Measurements from ENCODE around the gene KCND3.
A peak's percentile ranks its signal among the peaks of the same experiment; 100 is the strongest.

Gene KCND3

GRCh38 chr1:111989531-111990025 is at the start of gene KCND3:
TSS of gene KCND3 (minus strand) at chr1:111989668.
- Histone ChIP-seq H3K4me3 (peak within 1 kb of the TSS; percentile 67 to 85), H3K27ac (peak within 1 kb of the TSS; percentile 74 to 79), H3K9me3 (no peaks in the 10 kb centered on the region), H3K27me3 (no peaks in the 10 kb centered on the region), H3K4me1 (peaks cover 0 to 43% (median 24%) of the 10 kb centered on the region in 4 donors), H3K36me3 (no peaks in the 10 kb centered on the region)
- intact Hi-C loops (cut with DNase I; ENCODE audit: low total_unique reads), result loop anchor here (10.0 kb wide), 2 partner anchors 85 to 195 kb away; no protein-coding TSS in a partner anchor
- no peak for DNase-seq
- no peak for TF ChIP-seq CTCF (IDR thresholded peaks at IDR 0.05)

DNA sequence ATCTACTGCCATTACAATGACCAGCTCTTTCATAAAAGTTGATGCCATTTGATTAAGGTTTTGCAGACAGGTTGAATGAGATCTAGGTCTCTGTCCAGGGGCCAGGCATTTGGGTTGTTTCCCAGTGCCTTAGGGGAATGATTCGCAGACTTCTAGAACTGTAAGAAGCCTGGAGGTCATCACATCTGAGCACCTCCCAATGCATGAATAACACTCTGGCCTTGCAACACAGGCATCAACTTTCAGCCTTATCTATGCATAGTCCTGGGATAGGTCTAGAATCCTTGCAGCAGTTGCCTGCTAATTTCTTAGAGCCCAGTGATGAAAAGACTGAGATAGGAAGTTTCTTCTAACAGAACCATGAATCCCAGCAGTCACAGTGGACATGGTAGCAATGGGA is 44.8 kb upstream of the KCND3 start:
- Histone ChIP-seq H3K27ac (no peak overlapping the region), H3K4me1 (no peaks in the 10 kb centered on the region), H3K27me3 (peaks cover 0 to 3% of the 10 kb centered on the region in 2 donors), H3K36me3 (no peaks in the 10 kb centered on the region), H3K4me3 (no peak overlapping the region), H3K9me3 (no peaks in the 10 kb centered on the region)
- intact Hi-C loops (cut with DNase I; ENCODE audit: low total_unique reads), result no loop called here
- no peak for TF ChIP-seq CTCF (IDR thresholded peaks at IDR 0.05)
- no peak for DNase-seq

DNA sequence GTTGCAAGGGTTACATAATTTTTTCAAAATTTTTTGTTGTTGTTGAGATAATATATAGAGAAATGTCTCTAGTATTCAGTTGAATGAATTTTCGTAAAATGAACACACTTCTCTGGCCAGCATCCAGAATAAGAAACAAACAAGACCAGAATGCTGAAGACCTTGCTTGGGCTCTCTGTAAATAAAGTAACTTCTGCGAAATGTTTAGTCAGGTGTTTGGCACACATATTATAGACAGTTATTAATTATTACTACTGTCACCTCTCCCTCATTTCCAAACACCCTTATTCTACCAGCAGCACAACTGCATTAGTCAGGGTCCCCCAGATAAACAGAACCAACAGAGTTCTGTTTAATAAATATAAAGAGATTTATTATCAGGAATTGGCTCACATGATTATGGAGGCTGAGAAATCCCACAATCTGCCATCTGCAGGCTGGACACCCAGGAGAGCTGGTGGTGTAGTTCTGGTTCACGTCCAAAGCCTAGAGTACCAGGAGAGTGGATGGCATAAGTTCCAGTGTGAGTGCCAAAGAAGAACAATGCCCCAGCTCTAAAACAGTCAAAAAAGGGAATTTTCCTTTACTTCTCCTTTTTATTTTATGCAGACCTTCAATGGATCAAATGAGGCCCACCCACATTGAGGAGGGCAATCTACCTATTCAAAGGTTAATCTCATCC is 44.1 kb upstream of the KCND3 start:
- intact Hi-C loops (cut with DNase I; ENCODE audit: low total_unique reads), result no loop called here
- Histone ChIP-seq H3K4me1 (no peaks in the 10 kb centered on the region), H3K27ac (no peak overlapping the region), H3K9me3 (no peaks in the 10 kb centered on the region), H3K36me3 (no peaks in the 10 kb centered on the region), H3K27me3 (peaks cover 0 to 5% of the 10 kb centered on the region in 2 donors), H3K4me3 (no peak overlapping the region)
- no peak for TF ChIP-seq CTCF (IDR thresholded peaks at IDR 0.05)
- DNase-seq, result no peak

DNA sequence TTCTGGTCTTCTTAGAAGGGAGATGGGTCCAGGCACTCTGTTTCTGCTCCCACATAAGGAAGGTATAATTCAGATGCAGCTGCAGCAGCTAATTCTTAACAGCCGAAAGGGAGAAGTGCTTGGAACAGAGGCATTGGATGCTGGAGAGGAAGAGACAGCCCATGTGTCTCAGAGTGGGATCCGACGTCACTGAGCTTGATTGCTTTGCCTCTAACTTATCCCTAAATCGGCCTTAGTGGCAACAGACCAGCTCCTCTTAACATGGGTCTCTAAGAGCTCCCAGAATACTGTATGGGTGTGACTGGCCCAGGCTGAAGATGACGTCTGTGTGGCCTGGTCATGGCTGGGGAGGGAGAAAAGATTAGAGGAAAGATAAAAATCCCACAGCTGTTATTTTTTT is 40.7 kb upstream of the KCND3 start:
- intact Hi-C loops (cut with DNase I; ENCODE audit: low total_unique reads), result no loop called here
- no peak overlapping the region for H3K27ac ChIP-seq
- H3K27me3 ChIP-seq, result peaks cover 0 to 6% of the 10 kb centered on the region in 2 donors
- H3K36me3 ChIP-seq, result no peaks in the 10 kb centered on the region
- no peak for DNase-seq
- TF ChIP-seq CTCF (IDR thresholded peaks at IDR 0.05), result no peak
- no peak overlapping the region for H3K4me3 ChIP-seq
- no peaks in the 10 kb centered on the region for H3K9me3 ChIP-seq
- H3K4me1 ChIP-seq, result no peaks in the 10 kb centered on the region

GRCh38 chr1:112027696-112028095 is 38.2 kb upstream of the KCND3 start:
- TF ChIP-seq CTCF (IDR thresholded peaks at IDR 0.05), result no peak
- peaks cover 0 to 6% of the 10 kb centered on the region in 2 donors for H3K27me3 ChIP-seq
- no peak for DNase-seq
- H3K9me3 ChIP-seq, result no peaks in the 10 kb centered on the region
- H3K27ac ChIP-seq, result no peak overlapping the region
- H3K36me3 ChIP-seq, result no peaks in the 10 kb centered on the region
- intact Hi-C loops (cut with DNase I; ENCODE audit: low total_unique reads), result no loop called here
- H3K4me1 ChIP-seq, result no peaks in the 10 kb centered on the region
- H3K4me3 ChIP-seq, result no peak overlapping the region
